GM15510 (cell line): ENCODE measurements around the gene MTUS2.

Source experiments
- POLR2A ChIP-seq: IDR thresholded peaks from 3 replicates; pipeline ENCODE4 v1.6.1; 2011; ENCODE audit warnings: borderline replicate concordance; ENCODE audit not compliant: insufficient read length; ENCODE audit errors: extremely low read depth

MTUS2 gene

GRCh38 chr13:29022968-29023367, 202.8 kb downstream of the MTUS2 start:
- no peak for TF ChIP-seq POLR2A

GRCh38 chr13:29024783-29025182, 204.6 kb downstream of the MTUS2 start:
- TF ChIP-seq POLR2A = no peak

- TF ChIP-seq POLR2A = no peak
Observed at GRCh38 chr13:29028868-29029267, 208.7 kb downstream of the MTUS2 start.

GRCh38 chr13:29038700-29039099, 218.6 kb downstream of the MTUS2 start:
- TF ChIP-seq POLR2A = no peak

GRCh38 chr13:29039212-29039611, 219.1 kb downstream of the MTUS2 start:
- TF ChIP-seq POLR2A = no peak

DNA sequence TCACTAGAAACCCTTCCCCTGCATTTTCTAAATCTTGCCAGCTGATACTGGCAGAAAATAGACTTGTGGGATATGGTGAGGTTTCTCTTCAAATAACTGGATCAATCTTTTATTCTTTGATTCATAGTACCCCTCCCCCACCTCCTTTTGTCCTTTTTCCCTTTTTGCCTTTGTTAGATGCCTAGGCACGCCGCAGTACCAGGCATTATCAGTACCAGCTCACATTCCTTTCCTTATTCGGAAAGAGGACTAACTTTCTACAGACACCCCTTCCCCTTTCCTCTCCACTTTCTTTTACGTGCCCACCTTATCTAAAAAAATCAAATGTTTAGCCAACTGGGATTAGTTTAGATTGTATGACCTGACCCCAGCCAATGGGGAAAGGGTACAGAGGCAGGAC, 226.4 kb downstream of the MTUS2 start:
- TF ChIP-seq POLR2A = no peak

DNA sequence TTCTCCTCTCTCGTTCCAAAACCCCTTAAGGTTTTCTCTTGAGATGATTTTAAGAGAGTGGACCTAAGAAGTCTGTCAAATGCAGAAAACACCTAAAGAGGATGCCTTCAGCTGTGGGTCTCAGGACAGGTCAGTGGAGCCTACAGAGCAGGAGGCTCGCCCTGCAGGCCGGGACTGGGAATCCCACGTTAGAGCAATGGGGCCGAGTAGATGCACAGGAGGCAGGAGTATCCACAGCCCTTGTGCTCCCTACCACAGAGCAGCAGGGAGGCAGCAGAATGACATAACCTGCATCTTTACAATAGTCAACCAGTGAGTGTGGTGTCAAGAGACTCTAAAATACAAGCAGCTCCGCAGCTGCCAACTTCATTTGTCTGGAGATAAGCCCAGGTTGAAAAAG, 229.4 kb downstream of the MTUS2 start:
- TF ChIP-seq POLR2A = no peak

- no peak for TF ChIP-seq POLR2A
Observed at GRCh38 chr13:29050719-29051118, 230.6 kb downstream of the MTUS2 start.

DNA sequence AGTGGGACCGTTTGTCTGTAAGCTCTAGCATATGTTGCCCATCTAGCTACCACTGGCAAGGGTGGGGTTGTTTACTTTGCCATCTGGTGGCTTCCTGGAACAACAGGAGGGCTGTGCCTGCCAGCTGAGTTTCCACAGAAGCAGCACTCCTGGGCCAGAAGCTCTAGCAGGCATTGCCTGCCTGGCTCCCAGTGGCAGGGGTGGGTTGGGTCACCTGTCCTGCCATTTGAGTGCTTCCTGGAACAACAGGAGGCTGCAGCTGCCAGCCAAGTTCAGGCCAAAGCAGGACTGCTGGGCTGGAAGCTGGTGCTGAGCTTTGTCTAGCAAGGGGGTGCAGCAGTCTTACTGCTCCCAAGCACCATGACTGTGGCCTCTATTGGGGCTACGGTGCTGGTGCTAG, 239.7 kb downstream of the MTUS2 start:
- no peak for TF ChIP-seq POLR2A

DNA sequence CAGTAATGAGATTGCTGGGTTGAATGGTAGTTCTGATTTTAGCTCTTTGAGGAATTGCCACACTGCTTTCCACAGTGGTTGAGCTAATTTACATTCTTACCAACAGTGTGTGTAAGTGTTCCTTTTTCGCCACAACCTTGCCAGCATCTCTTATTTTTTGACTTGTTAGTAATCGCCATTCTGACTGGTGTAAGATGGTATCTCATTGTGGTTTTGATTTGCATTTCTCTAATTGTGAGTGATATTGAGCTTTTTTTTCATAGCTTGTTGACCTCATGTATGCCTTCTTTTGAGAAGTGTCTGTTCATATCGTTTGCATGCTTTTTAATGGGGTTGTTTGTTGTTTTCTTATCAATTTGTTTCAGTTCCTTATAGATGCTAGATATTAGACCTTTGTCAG, 245.0 kb downstream of the MTUS2 start:
- no peak for TF ChIP-seq POLR2A

GRCh38 chr13:29067306-29067945, 247.3 kb downstream of the MTUS2 start:
- no peak for TF ChIP-seq POLR2A

GRCh38 chr13:29073755-29074154, 253.6 kb downstream of the MTUS2 start:
- TF ChIP-seq POLR2A = no peak

DNA sequence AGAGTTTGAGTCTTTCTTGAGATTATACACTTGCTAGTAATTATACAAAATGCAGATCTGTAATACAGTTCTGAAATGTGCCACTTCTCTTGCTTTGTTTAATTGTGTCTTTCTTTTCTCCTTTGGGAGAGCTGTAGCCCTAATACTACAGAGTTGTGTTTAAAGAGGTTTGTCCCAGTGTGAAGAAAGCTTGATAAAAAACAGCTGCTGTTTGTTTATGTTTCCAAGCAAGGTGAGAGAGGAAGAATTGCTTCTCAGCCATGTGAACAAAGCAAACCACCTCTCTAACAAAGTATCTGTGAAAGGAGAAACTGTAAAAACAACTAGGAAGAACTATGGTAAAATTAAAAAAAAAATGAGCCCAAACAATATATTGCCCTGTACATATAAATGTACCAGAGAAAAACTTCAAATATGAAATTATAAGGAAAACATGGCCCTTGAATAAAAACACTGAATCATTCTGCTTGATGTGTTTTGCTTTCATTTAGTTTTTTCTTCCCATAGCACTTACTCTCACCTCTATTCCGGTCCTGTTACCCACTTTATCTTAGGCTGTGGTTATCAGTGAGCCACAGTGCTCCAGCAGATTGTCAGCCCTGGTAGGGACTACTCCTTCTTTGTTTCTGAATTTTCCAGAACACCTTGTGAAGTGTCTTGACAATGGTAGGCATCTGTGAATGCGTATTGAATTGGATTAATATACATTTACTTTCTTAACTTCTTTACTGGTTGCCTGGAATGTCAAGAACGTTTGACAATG, 257.1 kb downstream of the MTUS2 start:
- no peak for TF ChIP-seq POLR2A

DNA sequence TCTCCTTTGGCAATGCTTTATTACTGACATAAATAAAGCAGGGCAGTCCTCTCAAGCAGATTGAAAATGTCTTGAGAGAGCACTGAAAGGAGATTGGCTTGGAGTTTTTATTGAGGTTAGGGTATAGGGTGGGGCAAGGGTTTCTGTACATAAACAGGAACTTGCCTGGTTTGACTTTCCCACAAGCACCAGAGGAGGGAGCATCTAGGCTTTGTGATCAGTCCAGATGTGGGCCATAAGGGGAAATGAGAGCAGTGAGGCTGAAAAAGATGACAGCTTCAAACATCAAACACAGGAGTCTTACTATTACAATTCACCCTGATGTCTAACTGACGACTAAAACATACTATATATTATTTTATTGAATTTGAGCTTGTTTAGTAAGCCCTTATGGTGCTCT, 260.9 kb downstream of the MTUS2 start:
- no peak for TF ChIP-seq POLR2A

DNA sequence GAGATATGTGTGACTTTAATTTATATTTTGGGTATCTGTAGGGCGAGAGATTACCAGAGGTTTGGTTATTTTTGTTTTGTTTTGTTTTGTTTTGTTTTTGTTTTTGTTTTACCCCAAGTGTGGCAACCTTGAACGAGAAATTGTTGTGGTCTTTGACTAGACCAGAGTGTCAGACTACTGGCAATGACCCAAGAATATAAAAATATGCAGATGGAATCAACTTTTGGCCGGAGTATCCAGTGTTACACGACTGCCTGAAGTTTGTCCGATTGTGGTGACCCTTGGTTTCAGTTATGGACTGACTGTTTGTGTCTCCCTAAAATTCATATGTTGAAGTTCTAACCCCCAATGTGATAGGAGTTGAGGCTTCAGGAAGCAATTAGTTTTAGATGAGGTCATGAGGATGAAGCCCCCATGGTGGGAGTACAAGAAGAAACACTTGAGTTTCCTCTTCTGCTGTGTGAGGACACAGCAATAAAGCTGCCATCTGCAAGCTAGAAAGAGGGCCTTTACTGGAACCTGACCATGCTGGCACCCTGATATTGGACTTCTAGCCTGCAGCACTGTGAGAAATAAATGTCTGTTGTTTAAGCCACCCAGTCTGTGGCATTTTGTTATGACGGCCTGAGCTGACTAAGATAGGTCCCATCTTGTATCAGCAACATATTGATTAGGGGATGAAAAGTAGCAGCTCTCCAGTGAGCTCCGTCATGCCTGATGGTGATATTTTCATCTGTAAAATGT, 261.7 kb downstream of the MTUS2 start:
- TF ChIP-seq POLR2A = no peak
